Measurements from ENCODE around the gene PSAPL1.

DNA sequence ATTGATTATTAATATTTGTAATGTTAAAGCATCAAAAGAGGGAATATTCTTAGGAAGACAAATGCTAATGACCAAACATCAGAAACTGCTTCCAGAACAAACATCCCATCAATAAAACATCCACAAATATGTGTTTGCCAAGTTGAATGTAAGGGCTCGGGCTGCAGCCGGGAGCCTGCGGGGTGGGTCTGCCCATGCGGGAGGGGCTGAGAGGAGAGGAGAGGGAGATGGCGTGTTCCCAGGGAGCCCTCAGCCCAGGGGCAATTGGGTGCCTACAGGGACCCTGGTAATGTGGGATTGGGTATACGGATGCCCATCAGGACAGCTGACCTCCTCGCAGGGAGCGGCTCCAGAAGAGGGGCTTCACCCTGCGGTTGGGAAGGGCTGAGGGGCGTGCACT is 38.4 kb upstream of the PSAPL1 start:
- TF ChIP-seq, protein P1, sequence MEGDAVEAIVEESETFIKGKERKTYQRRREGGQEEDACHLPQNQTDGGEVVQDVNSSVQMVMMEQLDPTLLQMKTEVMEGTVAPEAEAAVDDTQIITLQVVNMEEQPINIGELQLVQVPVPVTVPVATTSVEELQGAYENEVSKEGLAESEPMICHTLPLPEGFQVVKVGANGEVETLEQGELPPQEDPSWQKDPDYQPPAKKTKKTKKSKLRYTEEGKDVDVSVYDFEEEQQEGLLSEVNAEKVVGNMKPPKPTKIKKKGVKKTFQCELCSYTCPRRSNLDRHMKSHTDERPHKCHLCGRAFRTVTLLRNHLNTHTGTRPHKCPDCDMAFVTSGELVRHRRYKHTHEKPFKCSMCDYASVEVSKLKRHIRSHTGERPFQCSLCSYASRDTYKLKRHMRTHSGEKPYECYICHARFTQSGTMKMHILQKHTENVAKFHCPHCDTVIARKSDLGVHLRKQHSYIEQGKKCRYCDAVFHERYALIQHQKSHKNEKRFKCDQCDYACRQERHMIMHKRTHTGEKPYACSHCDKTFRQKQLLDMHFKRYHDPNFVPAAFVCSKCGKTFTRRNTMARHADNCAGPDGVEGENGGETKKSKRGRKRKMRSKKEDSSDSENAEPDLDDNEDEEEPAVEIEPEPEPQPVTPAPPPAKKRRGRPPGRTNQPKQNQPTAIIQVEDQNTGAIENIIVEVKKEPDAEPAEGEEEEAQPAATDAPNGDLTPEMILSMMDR (conservative IDR thresholded peaks at IDR 0.05 in 1 of 2, IDR thresholded peaks at IDR 0.05 in 1 of 2; ENCODE audit: low read depth in 1 of 2, low read length in 2 of 2), result no peak
- TF ChIP-seq EZH2 (IDR thresholded peaks at IDR 0.05; ENCODE audit: low read length, missing control alignments), result no peak
